Measurements from ENCODE around the gene CDO1.

CDO1 gene

GRCh38 chr5:115788440-115788839 lies 28.0 kb downstream of the CDO1 start:
- TF ChIP-seq ZNF274 (IDR thresholded peaks at IDR 0.05; ENCODE audit: low read depth, low read length): no peak
- no peak overlapping the region for H3K4me3 ChIP-seq (ENCODE audit: low read length)

DNA sequence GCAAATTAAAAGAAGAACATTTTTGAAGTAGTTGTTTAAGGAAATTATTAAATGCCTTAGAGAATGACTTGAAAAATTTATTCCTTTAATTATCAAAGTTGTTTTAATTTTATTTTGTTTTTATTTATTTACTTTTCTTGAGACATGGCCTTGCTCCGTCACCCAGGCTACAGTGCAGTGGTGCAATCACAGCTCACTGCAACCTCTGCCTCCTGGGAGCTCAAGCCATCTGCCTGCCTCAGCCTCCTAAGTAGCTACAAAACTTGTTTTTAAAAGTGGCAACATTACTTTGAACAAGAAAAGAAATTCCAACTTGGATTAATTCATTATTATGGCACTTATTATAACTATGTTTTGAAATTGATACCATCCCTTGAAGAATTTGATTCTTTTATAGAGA lies 29.0 kb downstream of the CDO1 start:
- TF ChIP-seq ZNF274 (IDR thresholded peaks at IDR 0.05; ENCODE audit: low read depth, low read length): no peak
- H3K4me3 ChIP-seq (ENCODE audit: low read length): no peak overlapping the region

- H3K4me3 ChIP-seq (ENCODE audit: low read length): no peak overlapping the region
- no peak for TF ChIP-seq ZNF274 (IDR thresholded peaks at IDR 0.05; ENCODE audit: low read depth, low read length)
Measured at GRCh38 chr5:115785381-115786065, 30.9 kb downstream of the CDO1 start.

DNA sequence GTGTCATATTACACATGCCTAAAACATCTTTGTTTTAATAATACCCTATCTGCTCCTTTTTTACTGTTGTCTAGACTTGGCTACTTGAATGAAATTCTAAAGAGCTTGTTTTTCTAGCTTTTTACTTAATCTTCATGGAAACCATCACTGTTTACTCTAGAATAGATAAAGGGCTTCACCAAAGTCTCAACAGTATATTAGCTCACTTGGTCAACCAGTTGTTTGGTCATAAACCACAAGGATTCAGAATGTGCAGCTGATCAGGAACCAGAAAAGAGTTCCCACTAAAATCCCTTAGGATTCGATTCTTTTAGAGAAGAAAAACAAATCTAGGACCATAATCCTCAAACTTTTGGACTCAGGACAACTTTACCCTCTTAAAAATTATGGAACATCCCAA lies 38.0 kb downstream of the CDO1 start:
- no peak for TF ChIP-seq ZNF274 (IDR thresholded peaks at IDR 0.05; ENCODE audit: low read depth, low read length)
- H3K4me3 ChIP-seq (ENCODE audit: low read length): no peak overlapping the region

GRCh38 chr5:115776989-115777388 lies 39.5 kb downstream of the CDO1 start:
- no peak overlapping the region for H3K4me3 ChIP-seq (ENCODE audit: low read length)
- TF ChIP-seq ZNF274 (IDR thresholded peaks at IDR 0.05; ENCODE audit: low read depth, low read length): no peak

DNA sequence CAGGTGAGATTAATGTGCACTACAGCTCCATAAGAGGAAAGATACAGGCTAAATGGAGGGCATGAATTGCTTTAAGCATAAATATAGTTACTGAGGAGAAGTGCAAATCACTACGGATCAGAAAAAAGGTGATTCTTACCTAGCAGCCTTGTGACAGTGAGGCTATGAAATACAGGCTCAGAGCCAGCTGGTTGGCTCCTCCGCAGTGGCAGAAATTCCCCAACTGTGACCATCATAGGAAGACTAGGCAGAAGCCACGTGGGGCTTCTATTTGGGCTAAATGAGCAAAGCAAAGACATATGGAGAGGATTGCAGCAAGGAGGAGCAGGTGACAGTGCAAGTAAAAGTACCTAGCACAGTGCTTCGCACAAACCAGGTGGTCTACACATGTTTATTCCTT lies 40.5 kb downstream of the CDO1 start:
- H3K4me3 ChIP-seq (ENCODE audit: low read length): no peak overlapping the region
- no peak for TF ChIP-seq ZNF274 (IDR thresholded peaks at IDR 0.05; ENCODE audit: low read depth, low read length)

DNA sequence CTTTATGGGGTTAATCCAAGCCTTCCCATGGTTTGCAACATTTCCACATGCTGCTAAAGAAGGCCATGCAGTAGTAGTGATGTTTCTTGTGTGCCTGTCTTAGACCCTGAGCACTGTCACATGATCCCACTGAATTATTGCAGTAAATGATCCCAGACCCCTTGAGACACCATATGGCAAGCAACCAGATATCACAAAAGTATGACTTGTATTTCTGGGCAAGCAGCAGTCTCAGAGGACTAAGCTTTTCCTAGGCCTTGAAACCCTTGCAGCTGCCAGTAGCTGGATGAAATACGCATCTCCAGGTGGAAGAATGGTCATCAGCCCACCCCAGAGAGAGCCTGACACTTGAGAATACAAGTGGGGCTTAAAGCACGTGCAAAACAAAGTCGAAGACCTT lies 41.8 kb downstream of the CDO1 start:
- no peak for TF ChIP-seq ZNF274 (IDR thresholded peaks at IDR 0.05; ENCODE audit: low read depth, low read length)

DNA sequence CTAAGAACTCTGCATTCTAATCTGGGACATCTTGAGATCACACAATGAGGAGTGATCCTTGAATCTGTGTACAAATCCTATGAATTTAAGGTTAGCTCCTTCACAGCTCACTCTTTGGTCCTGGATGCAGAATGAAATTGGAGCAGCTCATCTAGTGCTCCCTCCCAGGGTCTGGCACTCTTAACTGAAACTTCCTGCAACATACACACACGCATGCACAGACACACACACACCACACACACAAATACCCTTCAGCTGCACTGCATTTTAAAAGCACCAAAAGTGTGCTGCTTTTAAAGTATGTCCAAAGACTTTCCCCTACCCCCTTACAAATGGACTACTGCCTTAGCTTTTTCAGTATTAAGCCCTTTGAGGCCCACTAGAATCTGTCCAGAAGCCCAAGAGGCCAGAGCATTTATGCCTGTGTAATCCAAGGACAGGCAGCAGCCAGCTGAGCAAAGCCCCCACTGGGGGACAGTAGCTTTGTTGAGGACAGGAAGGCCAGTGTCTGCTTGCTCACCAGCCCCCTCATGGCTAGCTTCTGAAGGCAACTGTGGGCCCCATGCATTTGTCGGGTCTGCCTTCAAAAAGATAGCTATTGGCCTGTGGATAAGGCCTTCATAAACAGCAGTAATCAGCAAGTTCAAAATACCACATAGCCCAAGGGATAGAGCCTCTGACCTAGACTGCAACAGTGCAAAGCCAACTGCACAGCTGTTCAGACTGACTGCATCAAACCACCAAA lies 43.6 kb downstream of the CDO1 start:
- TF ChIP-seq ZNF274 (IDR thresholded peaks at IDR 0.05; ENCODE audit: low read depth, low read length): no peak
- no peak overlapping the region for H3K4me3 ChIP-seq (ENCODE audit: low read length)

More for the DNA sequence above, 41.8 kb downstream of the CDO1 start:
- no peak overlapping the region for H3K4me3 ChIP-seq (ENCODE audit: low read length)

GRCh38 chr5:115770466-115770865 lies 46.0 kb downstream of the CDO1 start:
- H3K4me3 ChIP-seq (ENCODE audit: low read length): no peak overlapping the region
- no peak for TF ChIP-seq ZNF274 (IDR thresholded peaks at IDR 0.05; ENCODE audit: low read depth, low read length)

DNA sequence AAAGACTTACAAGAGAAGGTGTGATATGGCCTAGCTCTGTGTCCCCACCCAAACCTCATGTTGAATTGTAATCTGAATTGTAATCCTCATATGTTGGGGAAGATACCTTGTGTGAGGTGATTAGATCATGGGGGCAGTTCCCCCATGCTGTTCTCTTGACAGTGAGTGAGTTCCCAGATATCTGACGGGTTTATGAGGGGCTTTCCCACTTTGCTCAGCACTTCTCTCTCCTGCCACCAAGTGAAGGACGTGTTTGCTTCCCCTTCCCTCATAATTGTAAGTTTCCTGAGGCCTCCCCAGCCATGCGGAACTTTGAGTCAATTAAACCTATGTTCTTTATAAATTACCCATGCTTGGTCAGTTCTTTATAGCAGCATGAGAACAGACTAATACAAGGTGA lies 49.0 kb downstream of the CDO1 start:
- H3K4me3 ChIP-seq (ENCODE audit: low read length): no peak overlapping the region
- no peak for TF ChIP-seq ZNF274 (IDR thresholded peaks at IDR 0.05; ENCODE audit: low read depth, low read length)

GRCh38 chr5:115766608-115767007 lies 49.9 kb downstream of the CDO1 start:
- no peak for TF ChIP-seq ZNF274 (IDR thresholded peaks at IDR 0.05; ENCODE audit: low read depth, low read length)
- no peak overlapping the region for H3K4me3 ChIP-seq (ENCODE audit: low read length)

DNA sequence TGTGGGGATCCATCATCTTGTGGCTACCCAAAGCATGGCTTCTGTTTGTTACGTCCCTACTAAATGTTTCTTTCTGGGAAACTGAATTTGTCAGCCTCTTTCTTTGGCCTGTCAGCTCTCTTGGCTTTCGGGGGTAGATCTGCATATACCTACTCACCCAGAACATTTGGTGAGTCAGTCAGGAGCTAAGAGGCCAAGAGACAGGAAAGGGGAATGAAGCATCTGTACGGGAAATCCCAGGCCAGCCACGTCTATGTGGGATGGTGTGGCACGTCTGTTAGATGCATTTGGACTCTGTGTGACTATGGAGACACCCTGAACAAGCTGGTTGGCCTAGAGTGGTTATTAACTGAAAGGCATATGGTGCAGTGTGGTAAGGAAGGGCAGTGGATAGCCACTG lies 58.1 kb downstream of the CDO1 start:
- H3K4me3 ChIP-seq (ENCODE audit: low read length): no peak overlapping the region
- no peak for TF ChIP-seq ZNF274 (IDR thresholded peaks at IDR 0.05; ENCODE audit: low read depth, low read length)

DNA sequence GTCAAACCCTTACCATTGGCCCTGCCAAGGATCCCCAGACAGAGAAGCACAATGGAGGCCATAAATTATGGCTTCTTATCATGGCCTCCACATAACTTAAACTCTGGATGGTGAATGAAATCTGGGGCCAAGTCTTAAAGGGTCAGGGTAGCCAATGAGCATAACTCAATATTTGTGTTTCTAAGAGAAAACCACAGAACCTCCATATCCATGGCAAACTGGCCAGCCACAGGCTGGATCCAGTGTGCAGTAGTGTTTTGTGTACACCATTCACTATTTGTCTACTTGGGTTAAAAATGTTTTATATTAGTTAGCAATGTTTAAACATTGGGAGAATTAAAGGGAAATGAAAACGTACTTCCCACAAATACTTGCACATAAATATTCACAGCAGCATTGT lies 60.8 kb downstream of the CDO1 start:
- no peak overlapping the region for H3K4me3 ChIP-seq (ENCODE audit: low read length)
- no peak for TF ChIP-seq ZNF274 (IDR thresholded peaks at IDR 0.05; ENCODE audit: low read depth, low read length)
